Mesothelial cell of epicardium (in vitro differentiated cells): ENCODE results near the gene ISM1. TPM values are rescaled to one million over a fixed set of nuclear protein-coding genes. Genes with fewer than 3 reads are reported as not detected.
A peak's percentile ranks its signal among the peaks of the same experiment; 100 is the strongest.

Experiments used
- DNase-seq, 2 experiments: peaks; one replicate each; pipeline ENCODE4 v3.0.0; 2021; ENCODE audit warnings: low spot score in 2 of 2; ENCODE audit not compliant: unreplicated experiment in 2 of 2
- H3K27ac Mint-ChIP-seq: 2 replicates; pipeline ENCODE4 v1.8.0; 2021; ENCODE audit warnings: mixed read lengths
- H3K27me3 Mint-ChIP-seq: 2 replicates; pipeline ENCODE4 v1.8.0; 2021; ENCODE audit warnings: low read depth, mixed read lengths
- H3K36me3 Mint-ChIP-seq: 2 replicates; pipeline ENCODE4 v1.8.0; 2021; ENCODE audit warnings: mixed read lengths
- H3K4me1 Mint-ChIP-seq: 2 replicates; pipeline ENCODE4 v1.8.0; 2021; ENCODE audit warnings: mixed read lengths
- H3K4me3 Mint-ChIP-seq: 2 replicates; pipeline ENCODE4 v1.8.0; 2021; ENCODE audit warnings: mild to moderate bottlenecking, moderate library complexity, mixed read lengths
- H3K9me3 Mint-ChIP-seq: 2 replicates; pipeline ENCODE4 v1.8.0; 2021; ENCODE audit warnings: mixed read lengths
- total RNA-seq: library from RNA; stranded (reverse); gene quantifications from 3 replicates; pipeline ENCODE4 v1.2.1, GENCODE V29; 2021
- TF ChIP-seq, protein P1 (sequence below): fragments of 200-600 bp; sonication (generic); IDR thresholded peaks from one replicate; pipeline ENCODE4 v1.5.0; 2021; ENCODE audit warnings: antibody characterized with exemption; ENCODE audit not compliant: unreplicated experiment

ISM1 gene
- total RNA-seq, 1 donor from 2014 or later = 5.6 TPM

DNA sequence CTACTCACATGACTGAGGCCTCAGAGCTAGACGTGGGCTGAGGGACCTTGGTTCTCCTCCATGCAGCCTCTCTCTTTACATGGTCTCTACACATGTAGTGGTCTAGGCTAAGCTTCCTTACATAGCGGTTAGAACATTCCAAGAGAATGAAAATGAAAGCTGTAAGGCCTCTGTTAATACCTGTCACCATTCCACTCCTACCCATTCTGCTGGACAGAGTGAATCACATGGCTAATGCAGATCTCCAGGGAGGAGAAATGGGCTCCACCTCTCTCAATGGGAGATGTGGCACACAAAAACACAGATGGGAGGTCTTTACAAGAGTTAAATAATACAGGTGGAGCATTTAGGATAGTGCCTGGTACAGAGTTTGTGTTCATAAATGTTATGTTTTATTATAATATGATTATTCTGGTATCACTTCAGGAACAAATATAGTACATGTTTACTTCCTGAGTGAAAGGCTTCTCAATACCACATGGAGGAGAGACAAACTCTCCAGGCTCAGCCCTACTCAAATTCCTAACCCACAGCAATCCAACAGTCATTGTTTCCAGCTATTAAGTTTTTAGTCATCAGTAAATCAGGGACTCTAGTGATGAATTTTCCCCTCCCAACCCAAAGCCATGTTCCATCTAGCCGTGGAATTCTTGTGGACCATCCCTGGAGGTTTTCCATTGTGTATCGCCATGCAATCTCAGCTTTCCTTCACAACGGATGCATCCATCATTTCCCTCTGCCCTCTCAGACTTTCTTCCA lies 57.9 kb downstream of the ISM1 start:
- H3K27me3 Mint-ChIP-seq = no peaks in the 10 kb centered on the region
- no peaks in the 10 kb centered on the region for H3K36me3 Mint-ChIP-seq
- no peak for DNase-seq
- no peak overlapping the region for H3K4me3 Mint-ChIP-seq
- TF ChIP-seq, protein P1, sequence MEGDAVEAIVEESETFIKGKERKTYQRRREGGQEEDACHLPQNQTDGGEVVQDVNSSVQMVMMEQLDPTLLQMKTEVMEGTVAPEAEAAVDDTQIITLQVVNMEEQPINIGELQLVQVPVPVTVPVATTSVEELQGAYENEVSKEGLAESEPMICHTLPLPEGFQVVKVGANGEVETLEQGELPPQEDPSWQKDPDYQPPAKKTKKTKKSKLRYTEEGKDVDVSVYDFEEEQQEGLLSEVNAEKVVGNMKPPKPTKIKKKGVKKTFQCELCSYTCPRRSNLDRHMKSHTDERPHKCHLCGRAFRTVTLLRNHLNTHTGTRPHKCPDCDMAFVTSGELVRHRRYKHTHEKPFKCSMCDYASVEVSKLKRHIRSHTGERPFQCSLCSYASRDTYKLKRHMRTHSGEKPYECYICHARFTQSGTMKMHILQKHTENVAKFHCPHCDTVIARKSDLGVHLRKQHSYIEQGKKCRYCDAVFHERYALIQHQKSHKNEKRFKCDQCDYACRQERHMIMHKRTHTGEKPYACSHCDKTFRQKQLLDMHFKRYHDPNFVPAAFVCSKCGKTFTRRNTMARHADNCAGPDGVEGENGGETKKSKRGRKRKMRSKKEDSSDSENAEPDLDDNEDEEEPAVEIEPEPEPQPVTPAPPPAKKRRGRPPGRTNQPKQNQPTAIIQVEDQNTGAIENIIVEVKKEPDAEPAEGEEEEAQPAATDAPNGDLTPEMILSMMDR = no peak
- no peak overlapping the region for H3K27ac Mint-ChIP-seq
- H3K4me1 Mint-ChIP-seq = peaks cover 7% of the 10 kb centered on the region
- H3K9me3 Mint-ChIP-seq = no peaks in the 10 kb centered on the region

DNA sequence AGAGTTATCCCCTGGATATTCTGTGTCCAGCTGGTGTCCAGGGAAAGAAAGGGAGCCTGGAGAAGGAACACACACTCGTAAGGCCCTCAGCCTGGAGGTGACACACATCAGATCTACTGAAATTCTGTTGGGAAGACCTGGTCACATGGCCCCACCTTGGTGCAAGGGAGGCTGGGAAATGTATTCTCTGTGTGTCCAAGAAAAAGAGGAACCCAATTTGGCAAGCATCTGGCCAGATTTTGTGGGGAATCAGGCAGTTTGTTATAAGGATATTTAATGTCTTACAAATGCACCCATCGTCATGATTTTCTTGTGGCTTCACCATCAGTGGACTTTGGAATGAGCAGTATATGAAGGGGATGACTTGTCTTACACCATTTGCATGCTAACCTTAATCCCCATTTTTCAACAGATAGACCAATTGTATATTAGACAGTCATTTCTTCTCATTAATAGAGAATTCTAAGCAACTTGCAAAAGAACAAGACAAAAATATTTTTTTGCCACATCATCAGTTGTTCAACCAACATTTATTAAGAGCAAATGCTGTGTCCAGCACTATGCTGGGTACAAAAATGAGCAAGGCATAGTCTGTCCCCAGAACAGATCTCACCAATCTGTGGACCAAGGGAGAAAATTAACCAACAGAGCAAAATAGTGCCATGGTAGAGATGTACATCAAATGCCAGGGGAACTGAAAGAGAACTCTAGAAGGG lies 59.7 kb downstream of the ISM1 start:
- Mint-ChIP-seq H3K9me3 (no peaks in the 10 kb centered on the region), H3K4me1 (no peaks in the 10 kb centered on the region), H3K27ac (no peak overlapping the region), H3K4me3 (no peak overlapping the region), H3K36me3 (no peaks in the 10 kb centered on the region), H3K27me3 (no peaks in the 10 kb centered on the region)
- TF ChIP-seq, protein P1 = no peak
- no peak for DNase-seq

DNA sequence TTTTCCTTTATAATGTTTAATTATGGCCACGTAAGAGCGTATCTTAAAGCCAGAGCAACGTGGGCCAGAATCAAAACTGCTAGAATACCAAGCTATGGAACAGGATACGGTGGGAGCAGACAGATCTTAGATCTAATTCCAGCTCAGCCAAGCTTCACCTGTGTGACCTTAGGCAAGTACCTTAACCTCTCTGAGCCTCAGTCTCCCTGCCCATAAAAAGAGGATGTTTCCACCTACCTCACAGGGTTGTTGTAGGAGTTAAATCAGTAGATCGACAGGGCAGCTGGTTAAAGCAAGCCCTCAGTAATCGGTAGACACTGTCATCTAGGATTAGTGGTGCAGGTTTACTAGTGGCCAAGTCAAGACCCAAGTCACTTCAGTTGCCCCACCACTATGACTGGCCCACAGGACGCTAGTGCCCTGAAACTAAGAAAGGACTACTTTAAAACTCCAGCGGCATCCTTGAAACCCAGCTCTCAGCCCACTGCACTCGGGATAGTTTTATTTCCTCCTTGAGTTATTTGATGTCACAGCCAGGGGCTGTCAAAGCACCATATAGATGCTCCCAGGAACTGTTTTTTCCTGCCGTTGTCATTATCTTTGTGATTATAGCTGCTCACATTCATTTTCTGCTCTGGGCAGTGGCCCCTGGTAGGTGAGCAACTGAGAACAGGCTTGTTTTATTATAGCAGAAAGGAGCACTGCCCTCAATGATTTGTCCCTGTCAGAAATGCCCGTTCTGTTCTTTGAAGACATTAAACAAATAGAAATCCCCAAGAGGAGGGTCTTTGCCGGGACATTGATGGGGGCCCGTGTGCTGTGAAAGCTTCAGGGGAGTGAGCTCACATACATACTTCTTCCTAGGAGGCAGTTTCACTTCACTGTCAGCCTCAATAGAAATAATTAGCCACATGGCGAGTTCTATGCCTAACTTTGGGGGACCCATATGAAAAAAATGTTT lies 63.1 kb downstream of the ISM1 start:
- no peaks in the 10 kb centered on the region for H3K9me3 Mint-ChIP-seq
- H3K4me3 Mint-ChIP-seq = no peak overlapping the region
- H3K27ac Mint-ChIP-seq = peak overlapping the region; percentile 12
- no peak for DNase-seq
- peaks cover 4% of the 10 kb centered on the region for H3K4me1 Mint-ChIP-seq
- H3K36me3 Mint-ChIP-seq = no peaks in the 10 kb centered on the region
- TF ChIP-seq, protein P1 = no peak
- H3K27me3 Mint-ChIP-seq = no peaks in the 10 kb centered on the region

DNA sequence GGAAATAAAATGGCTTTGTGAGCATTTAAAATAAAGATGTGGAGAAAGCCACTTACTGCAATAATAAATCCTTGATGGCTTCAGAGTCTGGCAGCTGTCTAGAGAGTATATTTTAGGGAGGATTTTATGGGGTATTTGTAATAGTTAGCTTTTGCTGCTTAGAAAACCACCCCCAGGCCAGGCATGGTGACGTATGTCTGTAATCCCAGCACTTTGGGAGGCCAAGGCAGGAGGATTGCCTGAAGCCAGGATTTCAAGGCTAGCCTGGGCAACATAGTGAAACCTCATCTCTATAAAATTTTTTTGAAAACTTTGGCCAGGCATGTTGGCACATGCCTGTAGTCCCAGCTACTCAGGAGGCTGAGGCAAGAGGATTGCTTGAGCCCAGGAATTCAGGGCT lies 63.8 kb downstream of the ISM1 start:
- H3K27me3 Mint-ChIP-seq = no peaks in the 10 kb centered on the region
- no peak for DNase-seq
- H3K27ac Mint-ChIP-seq = no peak overlapping the region
- TF ChIP-seq, protein P1 = no peak
- H3K4me3 Mint-ChIP-seq = no peak overlapping the region
- H3K4me1 Mint-ChIP-seq = peaks cover 4% of the 10 kb centered on the region
- no peaks in the 10 kb centered on the region for H3K36me3 Mint-ChIP-seq
- H3K9me3 Mint-ChIP-seq = no peaks in the 10 kb centered on the region

DNA sequence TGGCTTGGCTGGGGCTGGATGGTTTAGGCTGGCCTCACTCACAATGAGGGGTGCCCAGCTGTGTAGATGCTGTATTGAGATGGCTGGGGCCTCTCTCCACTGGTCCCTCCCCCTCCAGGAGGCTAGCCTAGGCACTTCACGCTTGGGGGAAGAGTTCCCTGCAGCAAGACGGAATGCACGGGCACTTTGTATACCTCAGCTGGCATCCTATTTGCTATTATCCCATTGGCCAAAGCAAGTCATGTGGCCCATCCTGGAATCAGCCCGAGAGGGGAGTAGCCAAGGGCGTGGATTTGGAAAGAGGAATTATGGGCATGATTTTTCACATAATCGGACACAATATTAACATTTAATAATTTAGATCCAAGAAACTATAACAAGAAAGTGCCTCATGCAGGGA lies 64.3 kb downstream of the ISM1 start:
- Mint-ChIP-seq H3K4me1 (peaks cover 4% of the 10 kb centered on the region), H3K27ac (no peak overlapping the region), H3K27me3 (no peaks in the 10 kb centered on the region)

More for the DNA sequence above, 64.3 kb downstream of the ISM1 start:
- no peaks in the 10 kb centered on the region for H3K9me3 Mint-ChIP-seq
- H3K36me3 Mint-ChIP-seq = no peaks in the 10 kb centered on the region
- DNase-seq = no peak
- no peak overlapping the region for H3K4me3 Mint-ChIP-seq
- TF ChIP-seq, protein P1 = no peak
